HuH-7 (cell line): ENCODE results near the gene RPS6KA2.

Experiments used
- DNase-seq: peaks from one replicate; pipeline ENCODE4 v3.0.0; 2011; ENCODE audit warnings: low spot score

The RPS6KA2 gene

DNA sequence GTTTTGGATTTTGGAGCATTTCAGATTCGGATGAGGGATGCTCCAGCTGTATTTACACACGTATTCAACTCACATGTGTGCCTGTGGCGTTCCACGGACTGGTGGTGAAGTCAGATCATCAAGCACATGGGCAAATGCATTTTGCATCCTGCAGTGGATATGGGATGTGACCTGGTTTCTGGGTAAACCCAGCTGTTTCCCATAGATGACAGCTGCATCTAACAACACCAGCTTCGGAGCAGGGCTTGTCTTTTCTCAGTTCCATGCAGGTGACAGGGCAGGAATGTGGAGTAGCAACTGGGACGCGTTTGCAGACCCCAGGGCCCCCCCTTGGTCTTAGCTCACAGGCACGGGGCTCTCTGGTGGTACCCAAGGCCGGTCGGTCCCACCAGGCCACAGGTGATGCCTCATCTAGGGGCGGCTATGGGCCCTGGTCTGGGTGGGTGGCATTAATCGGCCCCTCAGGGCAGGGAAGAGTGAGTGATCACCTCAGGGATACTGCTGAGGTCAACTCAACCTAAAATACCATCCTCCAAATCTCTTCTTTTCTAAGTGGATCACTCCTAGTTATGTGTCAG lies 123.8 kb downstream of the RPS6KA2 start:
- DNase-seq: no peak

DNA sequence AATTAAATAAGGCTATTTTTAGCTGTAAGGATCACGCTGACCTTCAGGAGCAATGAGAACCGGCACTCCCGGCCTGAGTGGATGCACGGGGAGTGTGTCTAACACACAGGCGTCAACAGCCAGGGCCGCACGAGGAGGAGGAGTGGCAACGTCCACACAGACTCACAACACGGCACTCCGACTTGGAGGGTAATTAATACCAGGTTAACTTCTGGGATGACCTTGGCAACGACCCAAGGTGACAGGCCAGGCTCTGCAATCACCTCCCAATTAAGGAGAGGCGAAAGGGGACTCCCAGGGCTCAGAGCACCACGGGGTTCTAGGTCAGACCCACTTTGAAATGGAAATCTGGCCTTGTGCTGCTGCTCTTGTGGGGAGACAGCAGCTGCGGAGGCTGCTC lies 124.6 kb downstream of the RPS6KA2 start:
- no peak for DNase-seq

DNA sequence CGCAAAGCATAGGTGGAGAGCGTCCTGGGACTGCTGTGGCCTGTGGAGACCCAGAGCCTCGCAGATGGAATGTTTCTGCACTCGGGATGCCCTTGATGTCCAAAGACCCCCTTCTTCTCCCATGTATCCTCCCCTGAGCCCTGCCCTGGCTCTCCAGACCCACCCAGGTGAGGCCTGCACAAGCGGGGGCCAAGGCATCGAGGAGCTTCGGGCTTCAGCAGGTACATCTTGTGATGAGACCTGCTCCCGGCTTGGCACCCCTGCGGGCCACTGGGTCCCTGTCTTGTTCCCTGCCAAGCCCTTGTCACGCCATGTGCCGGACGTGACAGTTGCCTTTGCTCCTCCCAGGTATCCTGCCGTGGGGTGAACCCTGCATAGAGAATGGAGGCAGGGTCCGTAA lies 125.8 kb downstream of the RPS6KA2 start:
- no peak for DNase-seq

DNA sequence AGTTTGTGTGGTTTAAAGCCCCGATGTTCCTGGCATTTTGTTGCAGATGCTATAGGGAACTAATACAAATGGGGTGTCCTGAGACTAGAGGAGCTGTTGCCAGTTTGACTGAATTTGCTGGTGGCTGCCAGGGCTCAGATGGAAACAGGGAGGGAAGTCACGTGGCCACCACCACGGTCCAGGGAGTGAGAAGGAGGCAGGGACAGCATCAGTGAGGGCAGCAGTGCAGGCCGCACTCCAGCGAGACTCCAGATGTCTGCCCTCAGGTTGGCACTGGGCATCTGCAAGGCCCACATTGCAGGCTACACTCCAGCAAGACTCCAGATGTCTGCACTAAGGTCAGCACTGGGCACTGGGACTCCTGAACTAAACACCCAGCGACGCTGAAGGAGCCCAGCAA lies 126.8 kb downstream of the RPS6KA2 start:
- DNase-seq: no peak

DNA sequence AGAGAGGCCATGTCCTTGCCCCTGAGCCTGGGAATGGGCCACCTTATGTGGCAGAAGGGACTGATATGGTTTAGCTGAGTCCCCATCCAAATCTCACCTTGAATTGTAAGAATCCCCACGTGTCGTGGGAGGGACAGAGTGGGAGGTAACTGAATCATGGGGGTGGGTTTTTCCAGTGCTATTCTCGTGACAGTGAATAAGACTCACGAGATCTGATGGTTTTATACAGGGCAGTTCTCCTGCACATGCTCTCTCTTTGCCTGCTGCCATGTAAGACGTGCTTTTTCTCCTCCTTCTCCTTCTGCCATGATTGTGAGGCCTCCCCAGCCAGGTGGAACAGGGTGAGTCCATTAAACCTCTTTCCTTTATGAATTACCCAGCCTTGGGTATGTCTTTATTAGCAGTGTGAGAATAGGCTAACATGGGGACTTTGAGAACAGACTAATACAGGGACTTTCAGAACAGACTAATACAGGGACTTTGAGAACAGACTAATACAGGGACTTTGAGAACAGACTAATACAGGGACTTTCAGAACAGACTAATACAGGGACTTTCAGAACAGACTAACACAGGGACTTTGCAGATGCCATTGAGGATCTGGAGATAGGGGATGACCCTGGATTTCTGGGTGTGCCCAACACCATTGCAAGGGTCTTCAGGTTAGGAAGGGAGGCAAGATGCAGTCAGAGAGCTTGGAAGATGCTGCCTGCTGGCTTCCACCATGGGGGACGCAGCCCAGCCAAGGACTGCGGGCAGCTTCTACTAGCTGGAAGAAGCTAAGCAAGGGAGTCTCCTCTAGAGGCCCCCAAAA lies 127.5 kb downstream of the RPS6KA2 start:
- no peak for DNase-seq

DNA sequence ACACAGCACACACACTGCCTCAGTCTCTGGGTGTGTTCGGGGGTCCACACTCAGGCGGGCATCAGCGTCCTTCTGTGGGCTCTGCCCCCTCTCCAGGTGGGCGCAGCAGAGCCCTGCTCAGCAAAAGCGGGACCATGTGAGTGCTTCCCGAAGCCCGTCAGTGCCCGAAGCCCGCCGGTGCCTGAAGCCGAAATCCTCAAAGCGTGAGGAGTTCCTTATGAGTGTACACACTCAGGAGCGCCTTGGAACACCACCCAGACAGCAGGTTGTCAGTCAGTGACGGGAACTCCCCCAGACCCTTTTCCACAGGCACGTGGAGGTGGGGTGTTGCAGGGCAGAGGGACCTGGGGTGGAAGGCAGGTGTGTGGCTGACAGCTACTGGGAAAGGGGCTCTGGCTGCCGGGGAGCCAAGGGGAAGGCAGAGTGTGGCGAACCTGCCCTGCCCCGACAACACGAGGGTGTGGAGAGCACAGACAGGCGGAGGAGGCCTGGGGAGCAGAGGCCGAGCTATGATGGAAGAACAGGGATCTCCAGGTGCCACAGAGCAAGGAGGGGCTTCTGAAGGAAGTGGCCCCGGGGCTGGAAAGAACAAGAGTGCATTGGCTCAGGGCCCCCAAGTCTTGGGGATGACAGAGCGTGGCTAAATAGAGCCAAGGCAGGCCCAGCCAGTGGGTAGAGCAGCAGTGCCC lies 128.2 kb downstream of the RPS6KA2 start:
- DNase-seq: no peak

DNA sequence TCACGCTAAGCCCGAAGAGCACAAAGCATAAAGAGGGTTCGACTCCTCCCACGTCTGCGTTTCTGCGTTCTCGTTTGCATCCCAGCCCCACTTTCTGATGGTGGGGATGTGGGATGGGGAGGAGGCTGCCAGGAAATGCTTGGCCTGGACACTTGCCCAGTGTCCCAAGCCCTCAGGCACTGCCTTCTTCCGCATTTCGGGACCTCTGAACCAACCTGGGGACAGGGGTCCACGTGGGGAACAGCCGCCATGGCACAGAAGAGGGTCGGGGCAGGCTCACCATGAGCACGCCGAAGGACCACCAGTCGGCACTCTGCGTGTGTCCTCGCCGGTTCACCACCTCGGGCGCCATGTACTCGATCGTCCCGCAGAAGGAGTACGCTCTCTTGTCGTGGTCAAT lies 128.8 kb downstream of the RPS6KA2 start:
- DNase-seq: no peak

DNA sequence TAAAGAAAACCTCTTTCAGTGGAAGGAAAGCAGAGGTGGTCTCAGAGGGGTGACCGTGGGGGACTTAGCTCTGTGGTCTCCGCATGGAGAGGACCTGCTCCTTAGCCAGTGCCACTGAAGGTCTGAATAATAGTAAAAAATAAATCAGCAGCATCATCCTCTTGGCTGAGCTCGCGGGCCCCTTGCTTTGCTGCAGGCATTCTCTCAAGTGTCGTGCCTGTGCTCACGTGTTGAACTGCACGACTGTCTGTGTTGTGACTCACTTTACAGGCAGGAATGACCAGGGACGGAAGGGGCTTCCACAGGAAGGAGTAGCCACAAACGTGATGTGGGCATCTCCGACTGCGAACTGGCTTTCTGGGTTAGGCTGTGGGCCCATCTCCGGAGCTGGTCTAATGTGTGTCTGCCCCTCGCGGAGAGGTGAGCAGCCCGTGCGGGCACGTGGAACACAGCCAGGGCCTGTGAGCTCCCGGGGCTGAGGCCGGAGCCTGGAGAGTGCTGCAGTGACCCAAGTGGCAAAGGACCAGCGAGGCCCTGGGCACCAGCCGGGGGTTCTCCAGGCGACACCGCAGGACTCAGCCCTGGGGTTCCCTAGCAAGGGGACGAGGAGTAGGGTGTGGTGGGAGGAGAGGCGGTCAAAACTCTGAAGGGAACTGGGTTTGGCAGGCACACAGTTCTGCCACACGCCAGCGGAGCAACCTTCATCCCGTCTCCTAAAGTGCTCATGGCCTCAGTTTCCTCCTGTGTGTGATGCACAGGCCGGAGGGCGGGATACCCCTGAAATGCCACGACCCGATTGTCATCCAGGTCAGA lies 129.8 kb downstream of the RPS6KA2 start:
- no peak for DNase-seq

DNA sequence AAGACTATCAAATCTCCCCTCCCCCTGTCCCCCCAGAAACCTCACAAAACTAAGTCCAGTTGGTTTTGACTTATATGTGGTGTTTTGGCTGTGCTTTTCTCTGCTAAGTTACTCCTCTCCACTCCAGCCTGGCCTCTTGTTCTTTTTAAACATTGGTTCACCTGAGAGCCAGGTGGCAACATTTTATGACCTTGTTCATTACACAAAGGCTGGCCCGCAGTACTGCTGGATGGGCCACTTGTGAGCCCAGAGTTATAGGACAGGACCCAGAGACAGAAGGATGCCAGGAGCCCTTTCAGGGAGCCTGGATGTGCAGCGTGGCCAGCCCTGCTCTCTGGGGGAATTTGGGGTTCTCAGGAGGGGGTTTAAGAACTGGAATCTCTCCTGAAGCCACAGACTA lies 130.6 kb downstream of the RPS6KA2 start:
- no peak for DNase-seq

DNA sequence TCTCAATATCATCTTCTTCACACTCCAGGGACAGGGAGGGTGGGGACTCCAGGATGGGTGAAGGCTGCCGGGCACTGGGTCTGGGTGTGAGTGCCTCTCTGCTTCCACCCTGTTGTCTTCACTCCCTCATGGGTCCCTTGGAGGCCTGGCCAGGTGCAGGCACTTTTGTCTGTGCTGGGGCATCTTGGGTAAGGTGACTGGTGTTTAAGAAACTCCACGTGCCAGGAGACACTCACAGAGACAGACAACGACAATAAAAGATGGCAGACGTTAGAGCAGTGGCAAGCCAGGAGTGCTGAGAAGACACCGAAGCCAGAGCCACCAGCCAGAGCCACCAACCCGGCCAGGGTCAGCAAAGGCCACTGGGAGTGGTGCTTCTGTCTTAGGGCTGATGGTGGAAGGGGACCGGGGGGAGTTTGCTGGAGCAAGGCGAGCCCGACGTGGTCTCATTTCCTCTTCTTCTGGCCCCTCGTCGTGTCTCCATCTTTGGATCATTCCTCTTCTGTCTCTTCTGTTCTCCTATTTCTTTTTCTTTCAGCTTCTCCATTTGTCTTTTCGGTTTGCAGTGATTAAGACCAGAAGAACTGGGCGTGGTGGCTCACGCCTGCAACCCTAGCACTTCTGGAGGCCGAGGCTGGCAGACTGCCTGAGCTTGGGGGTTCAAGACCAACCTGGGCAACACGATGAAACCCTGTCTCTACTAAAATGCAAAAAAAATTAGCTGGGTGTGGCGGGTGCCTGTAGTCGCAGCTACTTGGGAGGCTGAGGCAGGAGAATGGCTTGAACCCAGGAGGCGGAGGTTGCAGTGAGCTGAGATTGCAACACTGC lies 131.3 kb downstream of the RPS6KA2 start:
- DNase-seq: no peak

DNA sequence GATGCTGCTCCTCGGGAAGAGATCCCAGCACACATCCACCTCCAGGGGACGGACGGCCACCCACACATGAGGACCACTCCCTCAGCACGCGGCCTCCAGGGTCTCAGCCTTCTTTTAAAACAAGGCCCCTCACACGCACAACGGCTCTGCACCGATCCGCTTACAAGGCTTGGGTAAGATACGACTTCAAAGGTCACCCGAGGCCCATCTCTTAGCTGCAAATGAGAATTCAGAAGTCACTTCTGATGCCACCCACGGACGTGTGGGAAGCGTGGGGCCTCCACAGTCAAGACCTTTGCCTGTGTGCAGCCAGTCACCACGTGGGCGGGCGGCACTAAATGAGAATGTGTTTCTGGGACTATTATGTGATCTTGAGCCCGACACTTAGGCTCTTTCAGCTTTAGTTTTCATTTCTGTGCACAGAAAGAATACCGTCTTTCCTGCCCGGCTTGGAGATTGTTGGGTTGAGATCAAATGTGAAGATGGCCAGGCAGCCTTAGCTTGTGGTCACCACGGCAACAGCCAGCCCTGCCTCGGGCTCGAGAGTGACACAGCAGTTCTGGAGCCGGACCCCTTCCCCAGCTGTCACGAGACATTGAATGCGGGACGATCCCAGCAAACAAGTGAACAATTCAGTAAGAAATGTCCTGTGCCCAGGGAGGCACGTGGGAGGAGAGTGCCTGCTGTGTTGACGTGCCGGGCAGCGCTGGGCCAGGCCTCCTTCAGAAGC lies 132.1 kb downstream of the RPS6KA2 start:
- no peak for DNase-seq

DNA sequence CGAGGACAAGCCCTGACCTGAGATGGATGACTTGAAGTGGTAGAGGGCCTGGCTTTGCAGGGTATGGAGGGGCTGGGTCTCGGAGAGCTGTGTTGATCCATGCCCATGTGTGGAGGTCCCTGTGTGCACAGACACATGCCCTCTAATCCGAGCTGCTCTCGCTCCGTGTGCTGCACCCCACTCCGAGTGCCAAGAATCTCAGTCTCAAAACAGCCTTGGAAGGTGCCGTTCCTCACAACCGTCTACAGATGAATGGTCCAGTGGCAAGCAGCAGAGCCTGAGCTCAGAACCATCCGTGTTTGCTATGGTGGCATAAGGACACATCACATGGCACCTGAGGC lies 133.0 kb downstream of the RPS6KA2 start:
- no peak for DNase-seq

DNA sequence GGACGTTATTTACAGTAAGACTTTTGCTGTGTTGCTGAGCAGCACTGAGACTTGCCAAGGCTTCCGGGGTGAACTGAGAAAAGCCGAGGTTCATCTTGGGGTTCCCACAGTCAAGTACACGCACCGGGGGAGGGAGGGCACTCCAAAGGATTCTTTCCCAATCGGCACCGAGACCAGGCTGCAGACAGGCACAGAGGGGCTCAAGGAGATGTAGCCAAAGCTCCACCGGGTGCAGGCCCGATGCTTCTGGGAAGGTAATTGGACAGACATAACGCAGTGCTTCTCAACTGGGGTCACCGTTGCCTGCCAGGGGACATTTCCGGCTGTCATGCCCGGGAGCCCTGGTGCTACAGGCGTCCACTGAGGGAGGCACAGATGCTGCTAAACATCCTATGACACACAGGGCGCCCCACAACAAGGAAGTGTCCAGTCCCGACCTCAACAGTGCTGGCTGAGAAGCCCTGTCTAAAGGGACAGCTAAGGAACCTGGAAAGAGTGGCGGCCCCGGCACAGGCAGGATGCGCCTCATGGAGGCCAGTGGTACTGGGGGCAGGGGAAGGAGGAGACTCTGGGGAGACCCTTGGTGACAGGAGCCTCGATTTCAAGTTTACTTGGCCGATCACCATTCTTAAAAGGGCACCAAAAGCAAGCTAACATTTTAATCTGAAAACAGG lies 133.5 kb downstream of the RPS6KA2 start:
- DNase-seq: no peak

DNA sequence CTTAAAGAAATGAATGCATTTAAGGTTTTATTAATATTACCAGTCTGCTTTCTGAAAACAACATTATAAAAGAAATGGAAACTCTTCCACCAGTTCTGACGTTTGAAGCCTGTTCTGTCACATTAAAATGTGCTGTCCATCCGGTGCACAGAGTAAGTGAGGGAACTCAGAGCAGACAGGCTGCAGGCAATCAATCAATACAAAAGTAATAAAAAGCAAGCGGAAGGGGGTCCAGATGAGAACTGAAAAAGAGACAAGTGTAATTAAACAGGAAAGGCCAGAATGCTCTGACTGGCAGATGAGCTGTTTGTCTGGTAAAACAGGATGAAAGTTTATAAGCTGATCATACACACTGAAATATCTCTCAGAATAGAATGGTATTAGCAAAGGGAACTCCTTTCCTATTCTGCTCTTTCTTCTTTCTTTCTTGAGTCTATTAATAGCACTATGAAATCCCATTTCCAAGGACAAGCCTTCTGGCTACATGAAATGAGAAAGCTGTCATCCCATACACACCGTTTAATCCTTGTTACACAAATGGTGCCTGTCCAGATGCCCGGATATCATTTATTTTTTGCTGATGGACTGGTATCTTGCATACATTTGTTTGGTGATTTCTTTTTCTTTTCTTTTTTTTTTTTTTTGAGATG lies 134.8 kb downstream of the RPS6KA2 start:
- no peak for DNase-seq

DNA sequence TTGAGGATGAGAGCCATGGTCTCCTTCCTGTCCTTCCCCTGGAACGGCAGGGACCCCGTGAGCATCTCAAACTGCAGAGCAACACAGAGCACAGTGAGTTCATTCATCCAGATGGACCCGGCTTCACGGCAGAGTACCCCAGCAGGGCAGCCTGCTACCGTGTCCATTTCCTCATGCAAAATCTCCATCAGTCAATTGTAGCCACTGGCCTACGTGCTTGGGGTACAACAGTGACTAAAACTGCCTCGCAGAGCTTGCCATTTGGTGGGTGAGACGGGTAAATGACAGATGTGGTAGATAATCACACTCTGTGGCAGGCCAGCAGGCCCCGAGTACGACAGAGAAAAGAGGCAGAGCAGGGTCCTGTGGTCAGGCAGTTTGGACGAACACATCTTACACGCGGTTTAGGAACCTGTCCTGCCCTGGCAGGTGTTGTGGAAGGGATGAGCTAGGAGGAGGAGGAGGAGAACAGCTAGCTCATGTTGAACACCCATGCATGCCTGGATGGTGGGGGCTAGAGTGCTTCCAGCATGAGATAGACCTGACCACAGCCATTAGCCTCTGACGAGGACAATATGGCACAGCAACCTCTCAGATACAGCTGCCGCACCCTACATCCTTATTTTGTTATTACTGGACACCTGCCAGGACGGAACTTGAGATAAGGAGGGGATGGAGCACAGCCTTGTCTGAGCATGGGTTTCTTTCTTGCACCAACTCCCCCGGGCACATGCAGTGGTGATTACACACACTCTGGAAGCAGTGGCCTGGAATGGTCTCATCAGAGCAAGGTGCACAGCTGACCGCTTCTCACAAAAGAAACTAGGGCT lies 136.2 kb downstream of the RPS6KA2 start:
- DNase-seq: no peak

DNA sequence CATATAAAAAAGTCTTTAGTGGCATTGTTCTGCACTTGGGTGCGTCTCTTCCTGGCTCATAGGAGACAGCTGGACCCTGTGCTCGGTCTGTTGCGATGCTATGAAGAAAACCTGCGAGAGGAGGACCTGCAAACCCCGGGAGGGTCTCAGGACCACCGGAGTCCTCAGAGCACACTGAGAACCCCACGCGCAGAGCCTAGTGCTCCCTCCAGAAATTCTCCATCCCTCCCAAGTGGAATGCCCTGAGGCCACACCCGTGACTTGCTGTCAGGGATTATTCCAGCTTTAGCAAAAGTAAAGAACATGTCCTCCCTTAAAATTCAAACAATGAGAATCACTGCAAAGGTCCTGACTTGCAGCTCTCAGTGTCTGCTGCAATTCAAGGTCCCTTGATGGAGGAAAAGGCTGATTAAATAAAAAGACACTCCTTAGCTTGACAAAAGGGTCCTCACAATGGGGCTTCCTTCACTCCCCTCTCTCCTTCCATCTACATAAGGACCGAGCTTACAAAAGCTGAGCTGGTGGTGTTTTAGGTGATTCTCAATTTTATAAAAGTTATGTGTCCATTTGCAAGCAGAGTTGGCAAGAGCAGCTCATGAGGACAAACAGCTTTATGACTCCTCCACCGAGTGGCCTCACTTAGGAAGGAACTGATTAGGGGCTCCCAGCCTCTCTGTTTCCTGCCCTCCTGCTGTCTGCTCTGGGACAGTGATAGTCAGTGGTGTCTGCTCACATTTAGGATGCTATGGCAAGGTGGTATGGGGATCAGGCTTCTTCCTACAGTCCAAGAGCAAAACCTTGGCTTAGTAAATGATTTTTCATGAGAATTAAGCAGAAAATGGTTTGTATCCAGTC lies 137.5 kb downstream of the RPS6KA2 start:
- no peak for DNase-seq

DNA sequence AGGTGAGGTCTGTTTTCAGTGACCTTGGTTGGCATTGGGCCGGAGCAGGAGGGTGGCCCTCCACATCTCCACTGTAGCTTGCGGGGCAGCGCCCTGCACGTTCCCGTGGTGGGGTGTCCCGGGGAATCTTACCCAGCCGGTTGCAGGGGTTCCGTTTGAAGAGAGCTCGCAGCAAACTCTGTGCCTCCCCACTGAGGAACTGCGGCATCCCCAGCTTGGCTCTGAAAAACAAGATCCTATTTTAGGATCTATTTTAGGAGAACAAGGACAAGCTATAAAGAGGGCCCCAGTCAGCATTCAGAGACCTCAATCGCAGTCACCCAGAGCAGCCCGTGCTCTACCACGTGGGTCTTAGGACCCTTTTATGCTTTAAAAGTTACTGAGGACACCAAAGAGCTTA lies 138.3 kb downstream of the RPS6KA2 start:
- no peak for DNase-seq

DNA sequence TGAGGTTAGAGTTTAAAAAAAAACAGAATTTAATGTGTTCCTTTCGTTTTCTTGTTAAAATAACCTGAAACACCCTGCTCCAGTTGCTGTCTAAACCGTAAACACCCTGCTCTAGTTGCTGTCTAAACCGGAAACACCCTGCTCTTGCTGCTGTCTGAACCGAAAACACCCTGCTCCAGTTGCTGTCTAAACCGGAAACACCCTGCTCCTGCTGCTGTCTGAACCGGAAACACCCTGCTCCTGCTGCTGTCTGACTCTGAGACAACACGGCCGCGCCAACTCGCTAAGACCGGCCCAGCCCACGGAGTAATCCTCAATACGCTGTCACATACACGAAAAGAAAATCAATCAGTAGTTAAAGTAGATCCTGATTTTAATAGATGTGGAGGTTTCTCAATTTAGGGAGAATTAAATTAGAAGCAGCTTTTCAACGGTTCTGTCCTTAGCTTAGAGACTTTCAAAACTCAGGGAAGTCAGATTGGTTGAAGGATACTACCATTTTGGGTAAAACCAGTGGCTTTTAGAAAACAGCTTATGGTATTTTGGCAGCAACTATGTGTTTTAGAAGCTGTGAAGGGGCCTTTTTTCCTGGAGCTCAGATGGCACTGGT lies 138.9 kb downstream of the RPS6KA2 start:
- DNase-seq: no peak
